ENCODE data around the gene EYS.

DNA sequence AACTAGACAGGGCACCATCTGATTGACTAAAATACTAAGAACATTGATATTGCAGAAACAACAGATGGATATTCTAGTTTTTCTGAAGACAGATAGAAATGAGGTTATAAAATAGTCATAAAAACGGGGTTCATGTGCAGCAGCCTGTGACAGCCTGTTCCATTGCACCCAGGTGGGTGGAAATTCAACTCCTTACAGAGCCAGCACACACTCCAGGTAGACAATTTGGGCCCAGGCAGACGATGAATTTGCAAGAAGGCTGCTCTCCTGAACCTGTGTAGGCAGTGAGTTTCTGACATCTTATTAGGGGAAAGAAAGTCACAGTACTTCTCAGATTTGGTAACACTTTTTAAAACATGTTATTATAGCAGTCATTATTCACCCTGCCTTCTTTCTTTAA lies 1657.3 kb downstream of the EYS start:
- no peak for TF ChIP-seq PATZ1 (CRISPR knock-in tag; IDR thresholded peaks at IDR 0.05; ENCODE audit: borderline replicate concordance)
- TF ChIP-seq TCF4 (CRISPR knock-in tag; IDR thresholded peaks at IDR 0.05; ENCODE audit: borderline replicate concordance), result no peak
- no peak for TF ChIP-seq ZFP3 (CRISPR knock-in tag; IDR thresholded peaks at IDR 0.05)
- no peak for TF ChIP-seq TSHZ2 (CRISPR knock-in tag; IDR thresholded peaks at IDR 0.05)
- TF ChIP-seq, protein P1, sequence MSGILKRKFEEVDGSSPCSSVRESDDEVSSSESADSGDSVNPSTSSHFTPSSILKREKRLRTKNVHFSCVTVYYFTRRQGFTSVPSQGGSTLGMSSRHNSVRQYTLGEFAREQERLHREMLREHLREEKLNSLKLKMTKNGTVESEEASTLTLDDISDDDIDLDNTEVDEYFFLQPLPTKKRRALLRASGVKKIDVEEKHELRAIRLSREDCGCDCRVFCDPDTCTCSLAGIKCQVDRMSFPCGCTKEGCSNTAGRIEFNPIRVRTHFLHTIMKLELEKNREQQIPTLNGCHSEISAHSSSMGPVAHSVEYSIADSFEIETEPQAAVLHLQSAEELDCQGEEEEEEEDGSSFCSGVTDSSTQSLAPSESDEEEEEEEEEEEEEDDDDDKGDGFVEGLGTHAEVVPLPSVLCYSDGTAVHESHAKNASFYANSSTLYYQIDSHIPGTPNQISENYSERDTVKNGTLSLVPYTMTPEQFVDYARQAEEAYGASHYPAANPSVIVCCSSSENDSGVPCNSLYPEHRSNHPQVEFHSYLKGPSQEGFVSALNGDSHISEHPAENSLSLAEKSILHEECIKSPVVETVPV (CRISPR knock-in tag; IDR thresholded peaks at IDR 0.05), result no peak
- TF ChIP-seq ZC3H10 (CRISPR knock-in tag; IDR thresholded peaks at IDR 0.05), result no peak
- TF ChIP-seq GLIS3 (CRISPR knock-in tag; IDR thresholded peaks at IDR 0.05), result no peak
- no peak for TF ChIP-seq ZNF70 (CRISPR knock-in tag; IDR thresholded peaks at IDR 0.05)
- no peak for TF ChIP-seq RARB (CRISPR knock-in tag; IDR thresholded peaks at IDR 0.05)
- no peak for TF ChIP-seq SNAI2 (CRISPR knock-in tag; IDR thresholded peaks at IDR 0.05)
- TF ChIP-seq CREB5 (CRISPR knock-in tag; IDR thresholded peaks at IDR 0.05; ENCODE audit: low read depth), result no peak
- no peak for TF ChIP-seq ZNF565 (CRISPR knock-in tag; conservative IDR thresholded peaks at IDR 0.05; ENCODE audit: low read depth)
- TF ChIP-seq ARNTL (CRISPR knock-in tag; IDR thresholded peaks at IDR 0.05; ENCODE audit: borderline replicate concordance, low read depth), result no peak

All from SK-N-SH treated with all-trans-retinoic acid at 6 μM for 48 hours (cell line).